SU-DHL-6 (cell line): Measurements from ENCODE around the gene THEM5.

ENCODE experiments used
- EZH2phosphoT487 ChIP-seq: fragments of 200-600 bp; sonication (generic), shearing (Covaris generic); conservative IDR thresholded peaks from 2 replicates; pipeline ENCODE4 v1.6.1; 2018; ENCODE audit warnings: mild to moderate bottlenecking, antibody characterized with exemption, low read length, moderate library complexity, mixed read lengths
- TF ChIP-seq, protein P1 (sequence below): fragments of 200-600 bp; sonication (generic); IDR thresholded peaks from one replicate; pipeline ENCODE4 v1.5.1; 2017; ENCODE audit warnings: antibody characterized with exemption, mild to moderate bottlenecking, low read length, moderate library complexity; ENCODE audit not compliant: insufficient read depth, poor library complexity, severe bottlenecking

GRCh38 chr1:151809290-151809984 is 44.1 kb downstream of the THEM5 start:
- TF ChIP-seq, protein P1, sequence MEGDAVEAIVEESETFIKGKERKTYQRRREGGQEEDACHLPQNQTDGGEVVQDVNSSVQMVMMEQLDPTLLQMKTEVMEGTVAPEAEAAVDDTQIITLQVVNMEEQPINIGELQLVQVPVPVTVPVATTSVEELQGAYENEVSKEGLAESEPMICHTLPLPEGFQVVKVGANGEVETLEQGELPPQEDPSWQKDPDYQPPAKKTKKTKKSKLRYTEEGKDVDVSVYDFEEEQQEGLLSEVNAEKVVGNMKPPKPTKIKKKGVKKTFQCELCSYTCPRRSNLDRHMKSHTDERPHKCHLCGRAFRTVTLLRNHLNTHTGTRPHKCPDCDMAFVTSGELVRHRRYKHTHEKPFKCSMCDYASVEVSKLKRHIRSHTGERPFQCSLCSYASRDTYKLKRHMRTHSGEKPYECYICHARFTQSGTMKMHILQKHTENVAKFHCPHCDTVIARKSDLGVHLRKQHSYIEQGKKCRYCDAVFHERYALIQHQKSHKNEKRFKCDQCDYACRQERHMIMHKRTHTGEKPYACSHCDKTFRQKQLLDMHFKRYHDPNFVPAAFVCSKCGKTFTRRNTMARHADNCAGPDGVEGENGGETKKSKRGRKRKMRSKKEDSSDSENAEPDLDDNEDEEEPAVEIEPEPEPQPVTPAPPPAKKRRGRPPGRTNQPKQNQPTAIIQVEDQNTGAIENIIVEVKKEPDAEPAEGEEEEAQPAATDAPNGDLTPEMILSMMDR = no peak
- no peak for TF ChIP-seq EZH2phosphoT487
